Measurements from ENCODE around the gene LEFTY1.

Gene LEFTY1

GRCh38 chr1:225871359-225872074 is 17.4 kb downstream of the LEFTY1 start:
- no peak for DNase-seq

- DNase-seq = no peak
These were observed 18.0 kb downstream of the LEFTY1 start for GRCh38 chr1:225870911-225871310.

- no peak for DNase-seq
These were observed 20.2 kb downstream of the LEFTY1 start for GRCh38 chr1:225868631-225869330.

DNA sequence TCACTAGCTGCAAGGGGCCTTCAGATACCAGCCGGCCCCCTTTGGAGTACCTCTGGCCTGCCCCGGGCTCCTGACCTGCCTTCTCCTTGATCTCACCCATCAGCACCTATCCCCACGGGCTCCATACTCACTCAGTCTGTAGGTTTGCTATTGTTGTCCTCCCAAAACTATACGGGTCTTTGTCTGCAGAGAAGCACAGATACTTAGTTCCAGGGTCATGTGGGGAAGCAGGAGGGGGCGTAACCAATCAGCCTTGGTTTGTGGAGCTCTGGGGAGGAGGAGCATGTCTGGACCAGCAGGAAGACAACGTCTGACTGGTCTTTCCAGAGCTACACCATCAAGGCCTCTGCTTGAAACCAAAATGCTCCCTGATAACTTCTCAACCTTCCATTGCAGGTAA is 22.0 kb downstream of the LEFTY1 start:
- DNase-seq = peak in 2 of 3 donors; percentile 17 to 29

DNA sequence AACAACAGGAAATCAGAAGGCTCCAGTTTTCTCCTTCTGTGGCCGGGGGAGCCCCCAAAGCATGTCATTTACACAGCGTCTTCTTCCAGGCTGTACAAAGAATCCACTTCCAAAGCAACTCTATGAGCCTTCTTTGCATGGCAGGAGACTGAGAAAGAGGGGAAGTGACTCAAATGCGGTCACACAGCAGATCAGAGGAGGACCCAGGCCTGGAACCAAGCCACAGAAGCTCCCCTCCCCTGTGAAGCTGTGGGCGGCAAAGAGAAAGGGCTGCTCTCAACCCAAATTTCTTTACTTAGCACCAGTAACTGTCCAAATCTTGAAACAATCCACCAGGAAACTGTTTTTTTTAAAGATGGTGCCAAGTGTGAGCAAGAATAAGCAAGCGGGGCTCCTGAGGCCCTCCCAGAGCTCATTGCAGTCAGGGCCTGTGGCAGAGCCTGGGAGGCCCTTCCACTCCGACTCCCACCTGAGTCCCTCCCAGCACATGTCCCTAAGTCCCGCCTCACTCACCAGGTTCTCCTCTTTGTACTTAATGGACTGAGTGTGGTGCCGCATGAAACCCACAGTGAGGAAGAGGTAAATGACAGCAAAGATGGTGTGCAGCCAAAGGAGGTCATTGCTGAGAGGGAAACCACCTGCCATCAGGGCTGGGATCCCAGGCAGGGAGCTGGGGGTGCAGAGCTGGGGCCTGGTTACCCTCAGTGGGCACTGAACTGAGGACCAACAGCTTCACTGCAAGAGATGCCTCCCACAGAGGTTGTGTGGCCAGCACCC is 22.7 kb downstream of the LEFTY1 start:
- peak; percentile 86 to 89 (median 86) for DNase-seq

DNA sequence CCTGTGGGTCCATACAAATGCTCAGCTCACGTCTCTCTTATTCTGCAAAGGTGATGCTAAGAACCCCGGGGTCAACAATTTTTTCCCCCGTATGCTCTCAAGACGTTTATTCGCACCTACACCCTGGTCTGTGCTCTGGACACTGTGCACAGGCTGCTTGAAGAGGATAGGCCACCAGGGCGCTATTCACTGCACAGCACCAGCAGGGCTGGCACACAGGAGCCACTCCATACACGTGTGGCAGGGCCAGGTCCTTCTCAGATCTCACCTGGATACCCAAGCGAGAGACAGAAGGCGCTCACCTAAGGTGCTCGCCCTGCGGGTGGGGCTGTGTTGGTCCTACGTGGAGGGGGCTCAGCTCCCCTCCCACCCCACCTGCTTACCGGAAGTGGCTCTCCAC is 23.4 kb downstream of the LEFTY1 start:
- DNase-seq = no peak

DNA sequence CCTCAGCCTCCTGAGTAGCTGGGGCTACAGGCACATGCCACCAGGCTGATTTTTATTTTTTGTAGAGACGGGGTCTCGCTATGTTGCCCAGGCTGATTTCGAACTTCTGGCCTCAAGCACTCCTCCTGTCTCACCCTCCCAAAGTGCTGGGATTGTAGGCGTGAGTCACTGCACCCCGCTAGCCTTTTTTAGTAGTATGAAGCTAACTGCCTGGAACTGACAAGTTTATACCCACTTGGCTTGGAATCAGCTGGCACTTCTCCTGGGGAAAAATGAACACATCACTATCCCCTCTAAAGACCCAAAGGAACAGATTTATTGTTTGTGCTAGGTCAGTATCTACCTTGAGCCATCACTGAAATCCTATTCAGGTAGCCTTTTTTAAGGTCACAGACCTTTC is 25.8 kb downstream of the LEFTY1 start:
- no peak for DNase-seq

GRCh38 chr1:225862581-225862950 is 26.4 kb downstream of the LEFTY1 start:
- DNase-seq = no peak

GRCh38 chr1:225861834-225862580 is 26.9 kb downstream of the LEFTY1 start:
- no peak for DNase-seq

GRCh38 chr1:225860876-225861441 is 28.0 kb downstream of the LEFTY1 start:
- no peak for DNase-seq

GRCh38 chr1:225860107-225860506 is 28.8 kb downstream of the LEFTY1 start:
- no peak for DNase-seq

DNA sequence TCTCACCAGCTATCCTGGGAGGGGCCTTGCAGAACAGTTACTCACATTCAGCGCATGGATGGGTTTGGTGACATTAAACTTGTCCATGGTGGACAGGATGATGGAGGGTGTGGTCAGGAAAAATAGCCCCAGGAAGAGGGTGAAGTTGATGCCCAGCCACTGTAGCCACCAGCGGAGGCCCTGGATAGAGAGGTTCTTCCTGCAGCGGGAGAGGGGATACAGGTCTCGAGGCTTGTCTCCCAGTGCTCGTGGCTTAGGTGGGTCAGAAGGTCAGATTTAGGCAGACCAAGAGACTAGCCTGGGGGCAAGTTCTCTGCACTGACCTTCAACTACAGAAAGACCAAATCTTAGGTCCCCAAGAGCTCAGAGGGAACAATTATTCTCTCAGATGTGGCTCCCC is 29.8 kb downstream of the LEFTY1 start:
- no peak for DNase-seq

DNA sequence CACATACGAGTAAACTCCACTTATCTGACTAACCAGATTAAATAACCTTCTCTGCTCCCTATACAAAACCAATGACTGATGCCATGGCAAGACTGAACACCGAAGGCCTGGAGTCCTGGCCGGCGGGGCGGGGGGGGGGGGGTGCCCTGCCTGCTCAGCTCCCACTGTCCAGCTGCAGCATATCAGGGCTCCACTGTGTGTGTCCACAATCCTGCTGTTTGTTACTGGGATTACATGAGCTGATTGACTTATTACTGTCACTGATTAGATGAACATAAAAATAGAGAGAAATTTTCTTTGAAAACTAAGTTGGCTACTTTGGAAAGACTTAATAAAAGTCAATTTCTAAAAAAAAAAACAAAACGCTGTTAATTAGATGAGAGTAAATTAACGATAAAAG is 31.7 kb downstream of the LEFTY1 start:
- no peak for DNase-seq

DNA sequence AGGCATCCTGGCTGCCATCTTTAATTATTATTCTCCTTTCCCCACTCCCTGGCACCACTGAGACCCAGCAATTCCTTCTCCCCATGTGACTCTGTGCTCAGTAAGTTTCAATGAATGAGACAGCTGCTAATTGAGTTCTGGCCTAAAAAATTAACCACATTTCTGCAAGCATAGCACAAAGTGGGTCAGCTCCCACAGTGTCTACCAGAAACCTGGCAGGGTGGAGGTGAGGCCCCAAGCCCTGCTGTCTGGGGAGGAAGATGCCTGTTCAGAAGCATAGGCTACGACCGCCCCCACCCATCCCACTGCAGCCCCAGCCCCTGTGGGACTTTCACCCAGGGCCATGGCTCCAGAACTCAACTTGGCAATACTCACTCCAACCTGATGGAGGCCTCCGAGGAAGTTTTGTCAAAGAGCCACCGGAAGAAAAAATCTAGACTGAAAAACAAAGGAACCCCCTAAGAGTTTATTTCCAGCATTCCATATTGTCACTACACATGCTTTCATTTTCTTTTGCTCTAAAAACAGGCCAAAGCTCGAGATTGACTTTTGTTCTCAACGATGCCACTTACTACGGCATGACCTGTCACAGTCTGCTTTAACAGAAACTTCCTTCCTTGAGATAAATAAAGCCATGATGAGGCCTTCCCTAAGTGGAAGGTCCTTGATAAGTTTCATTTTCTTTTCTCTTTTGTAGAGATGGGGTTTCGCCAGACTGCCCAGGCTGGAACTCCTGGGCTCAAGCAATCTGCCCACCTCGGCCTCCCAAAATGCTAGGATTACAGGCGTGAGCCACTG is 33.2 kb downstream of the LEFTY1 start:
- peak; percentile 11 to 46 (median 25) for DNase-seq

GRCh38 chr1:225853441-225853840 is 35.5 kb downstream of the LEFTY1 start:
- DNase-seq = no peak

GRCh38 chr1:225852413-225853124 is 36.4 kb downstream of the LEFTY1 start:
- no peak for DNase-seq

- DNase-seq = peak; percentile 23 to 41 (median 32)
These were observed 37.1 kb downstream of the LEFTY1 start for GRCh38 chr1:225851805-225852204.

DNA sequence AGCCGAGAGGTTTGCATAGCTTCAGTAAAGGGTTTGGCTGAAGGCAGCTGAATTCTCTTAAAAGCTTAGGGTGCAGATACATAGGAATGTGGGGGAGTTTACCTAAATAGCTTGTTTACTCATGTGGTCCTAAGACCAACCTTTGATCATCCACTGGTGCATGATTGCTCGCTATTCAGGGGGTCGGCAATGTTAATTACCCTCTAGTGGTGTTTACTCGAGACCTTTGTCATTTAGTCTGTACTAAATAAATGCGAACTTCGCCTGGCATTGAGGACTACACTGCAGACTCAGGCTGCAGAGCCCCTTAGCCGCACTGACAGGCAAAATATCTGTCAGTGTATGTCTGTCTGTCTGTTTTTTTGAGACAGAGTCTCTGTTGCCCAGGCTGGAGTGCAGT is 38.6 kb downstream of the LEFTY1 start:
- DNase-seq = no peak

- DNase-seq = peak in 1 of 3 donors; percentile 15
These were observed 39.0 kb downstream of the LEFTY1 start for GRCh38 chr1:225849925-225850324.

DNA sequence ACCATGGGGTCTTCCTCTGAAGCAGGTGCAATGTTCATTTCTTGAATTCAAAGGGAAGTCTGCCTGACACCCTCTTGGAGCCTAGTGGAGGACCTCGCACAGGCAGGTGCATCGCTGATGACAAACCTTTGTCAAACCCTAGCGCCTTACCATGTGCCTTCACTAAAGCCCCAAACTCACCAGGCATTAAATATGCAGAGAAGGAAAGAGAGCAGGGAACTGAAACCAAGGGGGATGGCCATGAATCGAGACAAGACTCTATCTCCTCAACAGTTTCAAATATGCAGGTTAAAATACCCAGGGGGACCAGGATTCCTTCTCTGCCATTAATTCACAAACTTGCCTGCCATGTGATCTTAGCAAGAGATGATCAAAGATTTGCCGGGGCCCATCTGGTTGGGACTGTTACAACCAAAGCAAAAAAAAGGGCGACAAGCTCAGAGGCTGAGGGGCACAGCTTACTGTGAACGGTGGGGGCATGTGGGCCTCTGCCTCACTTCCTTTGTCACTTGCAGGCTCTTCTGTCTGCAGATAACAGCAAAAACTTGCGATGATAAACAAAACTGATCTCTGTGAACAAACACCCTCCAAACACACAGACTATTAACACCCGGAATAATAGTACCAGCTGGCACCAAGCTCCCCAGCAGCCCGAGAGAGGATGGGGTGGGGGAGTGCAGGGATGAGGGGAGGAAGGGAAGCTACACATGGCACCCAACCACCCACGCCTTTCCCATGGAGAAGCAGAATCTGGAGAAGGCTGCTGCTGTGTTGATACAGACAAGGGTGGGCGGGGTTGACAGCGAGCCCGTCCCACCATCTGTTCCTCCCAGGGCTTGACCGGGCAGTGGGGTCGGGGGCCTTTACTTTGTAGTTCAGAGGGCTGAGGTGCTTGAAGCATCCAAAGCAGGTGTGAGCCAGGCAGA is 40.7 kb downstream of the LEFTY1 start:
- DNase-seq = peak in 2 of 3 donors; percentile 26 to 41
